Measurements from ENCODE around the gene PBX2.
"Not testable (repeated sequence)": the region's sequence is repeated elsewhere in the genome, so short reads cannot be mapped to it uniquely, and the experiment has no call there.

PBX2 gene

DNA sequence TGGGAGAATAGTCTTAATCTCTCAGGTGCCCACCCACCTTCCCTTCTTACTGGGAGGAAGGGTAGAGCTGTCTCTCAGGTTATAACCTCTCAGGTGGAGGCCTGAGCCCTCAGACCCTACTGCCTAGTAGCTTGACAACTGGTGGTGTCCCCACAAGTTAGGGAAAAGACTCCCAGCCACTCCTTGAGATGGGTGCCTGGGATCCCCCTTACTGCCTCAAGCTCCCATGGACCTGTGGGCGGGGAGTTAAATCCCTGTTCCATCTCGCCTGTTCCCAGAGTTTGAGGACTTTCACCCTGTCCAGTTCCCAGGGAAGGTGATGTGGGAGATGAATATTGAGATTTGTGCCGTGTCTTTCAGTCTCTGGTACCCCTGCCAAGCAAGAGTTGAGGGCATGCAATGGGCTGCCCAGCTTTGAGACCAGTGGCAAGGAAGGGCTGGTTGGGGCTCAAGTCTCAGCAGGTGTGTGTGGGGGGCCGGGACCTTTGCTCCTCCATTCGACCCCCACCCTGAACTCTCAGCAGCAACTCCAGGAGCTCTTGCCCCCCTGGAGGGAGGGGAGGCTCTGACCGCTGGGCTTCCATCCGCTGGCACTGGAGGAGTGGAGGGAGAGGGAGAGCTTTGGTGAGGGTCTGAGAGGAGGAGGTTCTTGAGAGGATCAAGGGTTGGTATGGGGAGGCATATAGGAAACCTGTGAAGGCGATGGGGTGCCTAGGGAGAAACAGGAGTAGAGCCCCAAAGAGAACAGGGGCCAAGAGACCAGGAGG is 1.1 kb upstream of the PBX2 start:
- DNase-seq (ENCODE audit: insufficient read length) (no peak), FAIRE-seq (peak; percentile 36)
- TF ChIP-seq POLR2AphosphoS5 (IDR thresholded peaks at IDR 0.05; ENCODE audit: low read depth, low read length), result no peak

- no peak for DNase-seq (ENCODE audit: insufficient read length)
- no peak for FAIRE-seq
- TF ChIP-seq POLR2AphosphoS5 (IDR thresholded peaks at IDR 0.05; ENCODE audit: low read depth, low read length) (no peak), POLR2A (IDR thresholded peaks at IDR 0.05; ENCODE audit: low read depth, low read length) (no peak), TAF1 (IDR thresholded peaks at IDR 0.05; ENCODE audit: borderline replicate concordance, low read depth, low read length) (no peak)
These were observed 304 bp downstream of the PBX2 start for GRCh38 chr6:32189742-32190053.

GRCh38 chr6:32189069-32189741 is 797 bp downstream of the PBX2 start:
- no peak for TF ChIP-seq POLR2A (IDR thresholded peaks at IDR 0.05; ENCODE audit: low read depth, low read length)
- no peak for TF ChIP-seq TAF1 (IDR thresholded peaks at IDR 0.05; ENCODE audit: borderline replicate concordance, low read depth, low read length)
- no peak for TF ChIP-seq POLR2AphosphoS5 (IDR thresholded peaks at IDR 0.05; ENCODE audit: low read depth, low read length)
- FAIRE-seq (no peak), DNase-seq (ENCODE audit: insufficient read length) (no peak)

- no peak for FAIRE-seq
- no peak for DNase-seq (ENCODE audit: insufficient read length)
- TF ChIP-seq POLR2AphosphoS5 (IDR thresholded peaks at IDR 0.05; ENCODE audit: low read depth, low read length) (no peak), POLR2A (IDR thresholded peaks at IDR 0.05; ENCODE audit: low read depth, low read length) (no peak), TAF1 (IDR thresholded peaks at IDR 0.05; ENCODE audit: borderline replicate concordance, low read depth, low read length) (no peak)
These were observed 1.5 kb downstream of the PBX2 start for GRCh38 chr6:32188381-32189068.

DNA sequence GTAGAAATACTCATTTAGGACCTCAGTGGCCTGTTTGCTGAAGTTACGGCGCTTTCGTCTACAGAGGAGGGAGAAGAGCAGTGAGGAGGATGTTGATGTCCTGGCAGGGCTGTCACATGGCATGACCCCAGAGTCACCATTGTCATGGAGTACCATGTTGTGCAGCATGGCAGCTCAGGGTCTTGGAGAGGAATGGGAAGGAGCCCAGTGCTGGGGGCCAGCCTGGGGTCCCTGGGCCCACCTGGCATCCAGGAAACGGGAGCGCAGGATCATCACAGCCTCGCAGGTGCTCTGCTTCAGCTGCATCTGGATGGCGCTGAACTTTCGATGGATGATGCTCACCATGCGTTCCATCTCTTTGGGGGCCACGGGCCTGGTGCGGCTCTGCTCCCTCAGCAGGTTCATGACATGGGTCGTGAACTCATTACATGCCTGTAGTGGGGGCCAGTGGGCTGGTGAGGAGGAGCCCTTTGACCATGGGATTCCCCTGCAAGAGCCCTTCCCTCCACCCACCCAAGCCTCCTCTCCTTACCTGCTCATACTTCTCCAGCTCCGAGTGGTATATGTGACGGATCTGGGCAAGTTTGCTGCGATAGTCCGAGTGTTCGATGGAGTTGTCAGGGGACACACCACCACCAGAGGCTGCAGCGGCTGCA is 2.1 kb downstream of the PBX2 start:
- FAIRE-seq; DNase-seq (ENCODE audit: insufficient read length): not testable (repeated sequence)

GRCh38 chr6:32187009-32187709 is 2.8 kb downstream of the PBX2 start:
- TF ChIP-seq TAF1 (IDR thresholded peaks at IDR 0.05; ENCODE audit: borderline replicate concordance, low read depth, low read length), result no peak
- TF ChIP-seq POLR2A (IDR thresholded peaks at IDR 0.05; ENCODE audit: low read depth, low read length), result no peak
- TF ChIP-seq POLR2AphosphoS5 (IDR thresholded peaks at IDR 0.05; ENCODE audit: low read depth, low read length), result no peak
- DNase-seq (ENCODE audit: insufficient read length), result no peak
- no peak for FAIRE-seq

- FAIRE-seq, result peak; percentile 14
These were observed 3.7 kb downstream of the PBX2 start for GRCh38 chr6:32186151-32186840.

DNA sequence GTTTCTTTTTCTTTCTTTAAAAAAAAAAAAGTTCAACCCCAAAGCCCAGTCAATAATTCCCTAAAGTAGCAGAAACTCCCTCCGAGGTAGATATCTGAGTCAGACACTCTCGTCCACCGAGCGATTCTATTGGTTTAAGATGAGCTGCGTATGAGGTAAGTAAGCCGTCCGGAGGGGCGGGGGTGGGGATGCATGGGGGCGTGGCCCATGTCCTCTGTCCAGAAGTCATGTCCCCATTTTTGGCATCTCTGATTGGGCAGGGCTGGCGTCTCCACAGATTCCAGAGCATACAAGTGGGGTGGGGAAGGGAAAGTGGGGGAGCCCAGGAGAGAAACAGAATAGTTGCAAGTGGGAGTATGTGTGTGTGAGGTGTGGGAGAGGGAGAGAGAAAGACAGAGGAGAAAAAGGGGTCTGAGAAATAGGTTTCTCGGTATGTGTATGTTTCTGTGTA is 4.3 kb downstream of the PBX2 start:
- FAIRE-seq, result peak; percentile 84

More at GRCh38 chr6:32186151-32186840, 3.7 kb downstream of the PBX2 start:
- not testable (repeated sequence) for DNase-seq (ENCODE audit: insufficient read length)

GRCh38 chr6:32184084-32184640 is 5.8 kb downstream of the PBX2 start, which contains the start of gene AGER:
TSS of gene AGER (minus strand) at chr6:32184253. CDS start at chr6:32184222, 31 bp downstream.
- peak; percentile 36; the same call in 1 of the 2 replicates for TF ChIP-seq POLR2A (IDR thresholded peaks at IDR 0.05; ENCODE audit: low read depth, low read length)
- peak; percentile 71 for TF ChIP-seq POLR2AphosphoS5 (IDR thresholded peaks at IDR 0.05; ENCODE audit: low read depth, low read length)
- TF ChIP-seq TAF1 (IDR thresholded peaks at IDR 0.05; ENCODE audit: borderline replicate concordance, low read depth, low read length), result no peak
- no peak for DNase-seq (ENCODE audit: insufficient read length)
- no peak for FAIRE-seq

More for the DNA sequence above, 4.3 kb downstream of the PBX2 start:
- not testable (repeated sequence) for DNase-seq (ENCODE audit: insufficient read length)

DNA sequence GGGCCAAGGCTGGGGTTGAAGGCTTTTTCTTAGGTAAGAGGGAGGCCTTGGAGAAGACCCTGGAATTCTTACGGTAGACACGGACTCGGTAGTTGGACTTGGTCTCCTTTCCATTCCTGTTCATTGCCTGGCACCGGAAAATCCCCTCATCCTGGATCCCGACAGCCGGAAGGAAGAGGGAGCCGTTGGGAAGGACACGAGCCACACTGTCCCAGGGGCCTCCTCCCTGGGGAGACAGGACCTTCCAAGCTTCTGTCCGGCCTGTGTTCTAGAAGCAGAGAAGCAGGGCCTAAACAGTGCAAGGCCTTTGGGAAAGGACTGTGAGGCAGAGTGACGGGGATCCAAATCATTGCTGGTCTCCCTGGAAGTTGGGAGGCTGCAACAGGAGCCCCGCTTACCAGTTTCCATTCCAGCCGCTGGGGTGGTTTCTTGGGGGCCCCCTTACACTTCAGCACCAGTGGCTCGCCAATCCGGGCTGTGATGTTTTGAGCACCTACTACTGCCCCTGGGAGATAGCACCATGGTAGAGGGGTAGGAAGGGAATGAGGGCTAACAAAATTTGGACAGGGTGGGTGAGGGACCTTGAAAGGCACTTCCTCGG is 6.4 kb downstream of the PBX2 start:
- DNase-seq (ENCODE audit: insufficient read length) (no peak), FAIRE-seq (no peak)
- no peak for TF ChIP-seq POLR2AphosphoS5 (IDR thresholded peaks at IDR 0.05; ENCODE audit: low read depth, low read length)
- no peak for TF ChIP-seq POLR2A (IDR thresholded peaks at IDR 0.05; ENCODE audit: low read depth, low read length)
- no peak for TF ChIP-seq TAF1 (IDR thresholded peaks at IDR 0.05; ENCODE audit: borderline replicate concordance, low read depth, low read length)
